HG03159 (cell line): ENCODE data around the gene BMPER.

Experiments used
- ATAC-seq: cut with Tn5 transposase; IDR thresholded peaks from one replicate; pipeline ENCODE4 v1.9.1; 2021; ENCODE audit warnings: mild to moderate bottlenecking, moderate library complexity; ENCODE audit not compliant: unreplicated experiment

Gene BMPER

DNA sequence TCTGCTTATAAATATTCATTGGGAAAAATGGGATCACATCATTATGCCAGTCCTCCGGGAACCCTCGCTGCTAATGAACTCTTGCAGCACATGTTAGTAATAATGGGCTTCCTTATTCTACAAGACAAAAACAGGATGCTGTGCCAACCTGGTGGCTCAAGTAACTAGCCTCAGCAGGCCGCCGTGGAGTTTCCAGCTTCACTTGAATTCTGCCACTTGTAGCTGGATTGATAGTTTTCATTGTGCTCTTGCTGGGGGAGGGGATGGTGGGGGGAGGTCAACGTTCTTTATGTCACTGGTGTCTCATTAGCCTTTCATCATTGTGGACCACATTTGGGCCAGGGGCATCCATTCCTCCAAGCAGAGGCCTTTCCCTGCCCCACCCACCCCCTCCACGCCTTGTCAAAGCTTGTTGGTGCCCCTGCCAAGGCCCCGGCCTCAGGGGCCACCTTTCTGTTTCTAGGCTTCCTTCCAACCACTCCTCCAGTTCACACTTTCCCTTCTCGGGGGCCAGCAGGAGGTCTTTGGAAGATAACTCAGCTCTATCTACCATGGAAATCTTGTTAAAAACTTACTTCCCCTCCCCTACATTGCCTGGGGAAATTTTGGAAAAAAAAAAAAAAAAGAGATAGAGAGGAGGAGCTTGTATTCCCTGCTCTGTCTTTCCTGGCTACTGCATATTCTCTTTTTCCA, 153.9 kb downstream of the BMPER start:
- no peak for ATAC-seq

DNA sequence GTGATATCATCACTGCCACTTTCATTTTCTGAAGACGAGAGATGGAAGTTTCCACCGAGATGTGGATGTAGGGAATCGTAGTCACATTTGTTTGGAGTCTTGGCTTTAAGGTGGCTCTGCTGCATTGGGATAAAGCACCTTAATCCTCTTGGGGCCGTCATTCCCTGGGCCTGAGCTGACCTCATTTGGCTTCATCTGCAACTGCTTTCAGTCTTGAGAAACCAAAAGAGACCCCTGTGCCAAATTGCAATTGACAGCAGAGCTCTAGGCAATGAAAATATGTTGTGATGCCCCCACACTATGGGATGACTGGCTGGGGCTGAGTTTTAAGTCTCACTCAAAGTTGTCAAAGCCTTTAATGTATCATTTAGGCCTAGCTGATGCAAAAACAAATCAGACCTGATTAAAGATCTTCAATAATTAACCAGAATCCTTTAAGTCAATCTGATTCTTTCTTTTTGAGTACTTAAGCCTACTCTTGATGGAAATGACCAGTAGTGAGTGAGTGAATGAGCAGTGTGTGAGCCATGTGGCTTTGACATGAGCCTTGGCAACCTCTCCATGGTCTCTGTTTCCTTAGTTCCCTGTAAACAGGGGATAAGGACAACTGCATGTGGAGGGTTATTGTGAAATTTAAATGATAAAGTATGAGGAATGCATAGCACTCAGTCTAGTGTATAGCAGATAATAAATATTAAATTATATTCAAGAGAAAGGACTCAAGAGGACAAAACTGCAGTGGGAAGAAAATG, 155.0 kb downstream of the BMPER start:
- ATAC-seq: no peak

- no peak for ATAC-seq
These were observed 155.8 kb downstream of the BMPER start for GRCh38 chr7:34061149-34061548.

- no peak for ATAC-seq
These were observed 157.0 kb downstream of the BMPER start for GRCh38 chr7:34062341-34062740.

GRCh38 chr7:34062826-34063225, 157.5 kb downstream of the BMPER start:
- no peak for ATAC-seq

- ATAC-seq: no peak
These were observed 159.3 kb downstream of the BMPER start for GRCh38 chr7:34064519-34065158.

GRCh38 chr7:34066411-34066810, 161.1 kb downstream of the BMPER start:
- ATAC-seq: no peak

DNA sequence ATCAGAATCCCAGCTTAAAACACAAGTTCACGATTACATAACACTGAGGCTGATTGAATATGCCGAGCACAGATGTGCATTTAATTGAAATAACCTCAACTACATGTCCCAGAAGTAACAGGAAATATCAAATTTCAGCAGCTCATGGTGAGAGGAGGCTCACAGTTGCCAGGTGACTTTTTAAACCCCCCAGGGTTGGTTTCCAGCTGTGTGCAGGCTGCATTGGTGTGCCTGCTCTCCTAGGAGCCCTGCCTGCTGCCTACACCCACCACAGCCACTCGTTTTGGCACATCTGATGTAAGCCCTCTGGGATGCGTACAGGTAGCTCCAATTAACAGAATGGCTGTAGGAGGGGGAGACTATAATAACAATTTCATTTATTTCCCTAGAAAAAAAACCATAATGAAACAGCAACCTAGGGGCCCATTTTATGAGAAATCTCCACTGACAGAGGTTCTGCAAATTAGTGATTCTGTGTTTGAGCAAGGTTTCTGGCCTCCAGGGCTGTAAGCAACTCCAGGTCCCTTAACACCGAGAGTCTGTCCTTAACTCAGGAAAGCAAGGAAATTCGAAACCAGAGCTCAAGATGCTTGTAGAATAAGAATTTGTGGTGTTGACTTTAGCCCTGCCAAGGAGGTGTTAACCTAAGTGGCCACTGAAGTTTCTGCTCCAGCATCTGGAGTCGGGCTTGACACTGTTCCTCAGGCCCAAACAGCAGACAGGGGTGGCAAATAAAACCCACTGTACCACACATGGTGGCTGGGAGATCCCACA, 161.9 kb downstream of the BMPER start:
- no peak for ATAC-seq

- ATAC-seq: no peak
These were observed 164.3 kb downstream of the BMPER start for GRCh38 chr7:34069676-34070075.

DNA sequence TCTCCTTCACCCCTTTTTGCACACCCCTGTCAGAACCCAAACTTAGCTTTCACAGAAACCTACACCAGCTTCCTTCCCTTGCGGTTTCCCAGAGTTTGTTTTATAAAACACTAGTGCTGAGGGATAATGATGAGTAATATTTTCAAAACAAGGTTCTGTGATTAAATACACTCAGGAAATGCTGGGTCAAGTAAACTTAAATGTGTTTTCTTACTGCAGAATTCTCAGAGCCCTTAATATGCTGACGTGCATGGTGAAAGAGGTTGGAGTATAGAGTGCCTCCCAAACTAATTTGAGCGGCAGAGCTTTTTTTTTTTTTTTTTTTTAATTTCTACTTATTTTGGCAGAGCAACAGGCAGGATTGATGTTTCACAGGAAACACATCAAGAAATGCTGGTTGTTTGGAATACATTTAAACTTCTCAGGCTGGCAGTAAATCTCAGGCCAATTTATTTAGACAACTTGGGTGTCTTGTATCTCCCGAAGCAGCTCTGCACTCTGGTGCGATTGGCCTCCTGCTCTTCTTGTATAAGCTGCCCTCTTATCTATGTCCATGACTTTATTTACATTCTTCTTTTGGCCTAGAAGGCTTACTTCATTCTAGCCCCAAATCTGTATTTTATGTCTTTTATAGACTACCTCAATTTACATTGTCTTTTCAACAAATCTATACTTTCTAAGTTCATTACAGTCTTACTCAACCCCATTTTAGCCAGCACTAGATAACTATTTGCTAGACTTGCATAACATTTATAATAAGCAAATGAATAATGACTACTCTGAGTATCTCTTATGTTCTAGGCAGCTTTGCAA, 165.4 kb downstream of the BMPER start:
- no peak for ATAC-seq

- no peak for ATAC-seq
These were observed 168.3 kb downstream of the BMPER start for GRCh38 chr7:34073676-34074075.

DNA sequence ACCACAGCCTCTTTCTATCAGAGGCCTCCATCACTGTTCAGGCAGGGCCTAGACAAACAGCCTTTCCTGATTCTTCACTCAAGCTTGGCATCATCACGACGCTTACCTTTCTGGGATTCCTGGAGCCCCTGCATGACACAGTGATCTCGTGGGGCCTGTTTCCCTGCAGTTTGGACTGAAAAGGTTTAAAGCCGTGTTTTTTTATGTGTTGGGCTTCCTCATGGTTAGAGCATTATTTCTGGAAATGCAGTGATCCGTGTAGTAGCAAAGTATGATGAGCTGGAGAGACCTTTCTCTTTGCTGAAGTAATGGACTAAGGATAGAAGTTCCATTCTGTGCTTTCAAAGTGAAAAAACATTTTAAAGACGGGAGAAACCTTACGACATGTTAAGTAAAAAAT, 169.1 kb downstream of the BMPER start:
- no peak for ATAC-seq

- ATAC-seq: no peak
These were observed 170.4 kb downstream of the BMPER start for GRCh38 chr7:34075523-34076370.

DNA sequence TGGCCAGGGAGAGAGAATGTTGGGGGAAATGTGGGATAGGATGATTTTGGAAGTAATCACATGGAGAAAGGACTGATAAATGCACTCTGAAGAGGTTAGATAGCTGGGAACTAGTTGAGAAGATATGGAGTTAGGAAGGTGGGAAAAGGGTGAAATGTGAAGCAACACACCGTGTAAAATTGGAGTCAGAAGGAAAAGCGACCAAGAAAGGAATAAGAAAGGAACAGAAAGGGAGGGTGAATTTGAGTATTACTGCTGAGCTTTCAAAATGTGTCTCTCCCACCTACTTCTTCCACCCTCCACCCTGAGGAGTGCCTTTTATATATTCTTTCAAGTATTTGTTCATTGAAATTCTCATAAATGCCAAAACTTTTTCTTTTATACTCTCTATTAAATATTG, 171.8 kb downstream of the BMPER start:
- no peak for ATAC-seq

- ATAC-seq: no peak
These were observed 173.5 kb downstream of the BMPER start for GRCh38 chr7:34078864-34079263.

DNA sequence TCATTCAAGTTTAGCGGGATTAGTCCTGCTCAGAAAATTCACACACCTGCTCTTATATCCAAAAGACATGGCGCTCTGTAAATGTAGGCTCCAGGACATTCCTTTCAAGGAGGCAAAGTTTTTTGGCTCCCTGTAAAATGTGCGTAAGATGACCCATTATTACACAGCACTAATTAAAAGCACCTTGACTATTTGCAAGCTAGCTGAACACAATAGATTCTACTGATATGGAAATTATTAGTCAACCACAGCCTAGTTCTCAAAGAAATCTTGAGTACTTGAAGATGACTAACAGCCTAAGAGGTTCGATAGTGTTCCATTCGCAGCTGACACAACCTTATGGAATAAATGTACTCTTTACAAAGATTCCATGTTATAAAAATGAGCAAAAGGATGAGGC, 175.2 kb downstream of the BMPER start:
- no peak for ATAC-seq

GRCh38 chr7:34081935-34082334, 176.6 kb downstream of the BMPER start:
- no peak for ATAC-seq

DNA sequence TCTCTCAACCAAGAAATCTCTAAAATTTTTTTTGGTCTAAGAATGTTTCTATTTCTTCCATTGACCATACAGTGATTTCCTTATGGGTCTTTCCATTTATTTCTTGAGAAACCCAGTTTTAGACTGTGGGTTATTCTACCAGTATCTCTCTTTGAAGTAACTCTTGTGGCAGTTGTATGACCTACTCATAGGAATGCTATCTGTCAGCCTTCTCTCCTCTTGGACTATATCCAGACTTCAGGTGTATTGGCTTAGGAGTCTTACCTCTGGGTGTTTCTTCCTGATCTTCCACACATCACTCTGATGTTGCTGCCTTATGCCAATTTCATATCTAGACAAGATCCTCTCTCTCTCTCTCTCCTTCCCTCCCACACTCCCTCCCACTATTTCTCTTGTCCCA, 178.1 kb downstream of the BMPER start:
- no peak for ATAC-seq

GRCh38 chr7:34084651-34085050, 179.3 kb downstream of the BMPER start:
- no peak for ATAC-seq

- ATAC-seq: no peak
These were observed 180.7 kb downstream of the BMPER start for GRCh38 chr7:34086064-34086463.
